ENCODE data around the gene KIF14. TPM values are rescaled to one million over a fixed set of nuclear protein-coding genes. Genes with fewer than 3 reads are reported as not detected.

KIF14 gene
- total and polyA plus RNA-seq, 2 of the 4 experiments (the other 2 are of a cell fraction) = 2.3 to 4.7 TPM

Other genes starting within 250 kb of the KIF14 start
- 37.5 and 38.0 TPM in 2 replicates for gene ZNF281, start 210.7 kb downstream of the KIF14 start, total RNA-seq (2012; rRNA removed)
- 5.4 and 7.0 TPM in 2 replicates for gene ZNF281, start 210.7 kb downstream of the KIF14 start, polyA plus RNA-seq (2012; rRNA removed)
- gene DDX59, start 49.2 kb upstream of the KIF14 start, total RNA-seq (2012; rRNA removed) = 9.1 and 11.1 TPM in 2 replicates
- gene DDX59, start 49.2 kb upstream of the KIF14 start, polyA plus RNA-seq (2012; rRNA removed) = 6.8 and 8.6 TPM in 2 replicates
- gene CAMSAP2, start 118.1 kb upstream of the KIF14 start, total RNA-seq (2012; rRNA removed) = 29.4 and 43.0 TPM in 2 replicates
- gene CAMSAP2, start 118.1 kb upstream of the KIF14 start, polyA plus RNA-seq (2012; rRNA removed) = 6.9 and 8.3 TPM in 2 replicates

All from IMR-90 (cell line).